SK-N-SH treated with all-trans-retinoic acid at 6 μM for 48 hours (cell line): ENCODE measurements around the gene FGF3.

Experiments
- BACH2 ChIP-seq: fragments of 250-450 bp; sonication (Bioruptor Pico); IDR thresholded peaks from 2 replicates; pipeline ENCODE4 v1.9.0; 2021; ENCODE audit warnings: mild to moderate bottlenecking, borderline replicate concordance
- OSR1 ChIP-seq: fragments of 250-450 bp; sonication (Bioruptor Pico); IDR thresholded peaks from 2 replicates; pipeline ENCODE4 v1.8.0; 2022; ENCODE audit warnings: moderate library complexity, mild to moderate bottlenecking, inconsistent platforms
- ZC3H10 ChIP-seq: fragments of 250-450 bp; sonication (Bioruptor Pico); IDR thresholded peaks from 2 replicates; pipeline ENCODE4 v1.5.1; 2021; ENCODE audit warnings: mild to moderate bottlenecking, moderate library complexity
- ZFP3 ChIP-seq: fragments of 250-450 bp; sonication (Bioruptor Pico); IDR thresholded peaks from 2 replicates; pipeline ENCODE4 v1.5.0; 2020; ENCODE audit warnings: mild to moderate bottlenecking, moderate library complexity
- ZNF565 ChIP-seq: fragments of 450-650 bp; formaldehyde crosslinking; conservative IDR thresholded peaks from 2 replicates; pipeline ENCODE4 v1.5.0; 2020; ENCODE audit warnings: low read depth, mild to moderate bottlenecking, moderate library complexity
- TF ChIP-seq, protein P1 (sequence below): fragments of 250-450 bp; sonication (Bioruptor Pico); IDR thresholded peaks from 2 replicates; pipeline ENCODE4 v1.8.0; 2020; ENCODE audit warnings: mild to moderate bottlenecking, moderate library complexity, borderline replicate concordance
- TF ChIP-seq, protein P2 (sequence below): fragments of 250-450 bp; sonication (Bioruptor Pico); IDR thresholded peaks from 2 replicates; pipeline ENCODE4 v1.5.1; 2020; ENCODE audit warnings: low read depth, mild to moderate bottlenecking, moderate library complexity

DNA sequence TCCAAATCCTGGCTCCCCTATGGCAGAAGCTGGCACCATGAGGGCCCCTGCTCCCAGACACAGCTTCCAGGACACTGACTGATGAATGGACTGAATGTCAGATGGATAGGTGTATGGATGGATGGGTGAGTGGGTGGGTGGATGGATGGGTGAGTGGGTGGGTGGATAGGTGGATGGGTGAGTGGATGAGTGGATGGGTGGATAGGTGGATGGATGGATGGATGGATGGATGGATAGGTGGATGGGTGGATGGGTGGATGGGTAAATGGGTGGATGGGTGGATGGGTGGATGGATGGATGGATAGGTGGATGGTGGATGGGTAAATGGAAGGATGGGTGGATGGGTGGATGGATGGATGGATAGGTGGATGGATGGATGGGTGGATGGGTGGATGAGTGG, 4.3 kb downstream of the FGF3 start:
- TF ChIP-seq BACH2 (CRISPR knock-in tag) (no peak), OSR1 (CRISPR knock-in tag) (no peak), ZFP3 (no peak), ZNF565 (CRISPR knock-in tag) (no peak), ZC3H10 (no peak)
- TF ChIP-seq, protein P1, sequence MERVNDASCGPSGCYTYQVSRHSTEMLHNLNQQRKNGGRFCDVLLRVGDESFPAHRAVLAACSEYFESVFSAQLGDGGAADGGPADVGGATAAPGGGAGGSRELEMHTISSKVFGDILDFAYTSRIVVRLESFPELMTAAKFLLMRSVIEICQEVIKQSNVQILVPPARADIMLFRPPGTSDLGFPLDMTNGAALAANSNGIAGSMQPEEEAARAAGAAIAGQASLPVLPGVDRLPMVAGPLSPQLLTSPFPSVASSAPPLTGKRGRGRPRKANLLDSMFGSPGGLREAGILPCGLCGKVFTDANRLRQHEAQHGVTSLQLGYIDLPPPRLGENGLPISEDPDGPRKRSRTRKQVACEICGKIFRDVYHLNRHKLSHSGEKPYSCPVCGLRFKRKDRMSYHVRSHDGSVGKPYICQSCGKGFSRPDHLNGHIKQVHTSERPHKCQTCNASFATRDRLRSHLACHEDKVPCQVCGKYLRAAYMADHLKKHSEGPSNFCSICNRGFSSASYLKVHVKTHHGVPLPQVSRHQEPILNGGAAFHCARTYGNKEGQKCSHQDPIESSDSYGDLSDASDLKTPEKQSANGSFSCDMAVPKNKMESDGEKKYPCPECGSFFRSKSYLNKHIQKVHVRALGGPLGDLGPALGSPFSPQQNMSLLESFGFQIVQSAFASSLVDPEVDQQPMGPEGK (CRISPR knock-in tag) = no peak
- TF ChIP-seq, protein P2, sequence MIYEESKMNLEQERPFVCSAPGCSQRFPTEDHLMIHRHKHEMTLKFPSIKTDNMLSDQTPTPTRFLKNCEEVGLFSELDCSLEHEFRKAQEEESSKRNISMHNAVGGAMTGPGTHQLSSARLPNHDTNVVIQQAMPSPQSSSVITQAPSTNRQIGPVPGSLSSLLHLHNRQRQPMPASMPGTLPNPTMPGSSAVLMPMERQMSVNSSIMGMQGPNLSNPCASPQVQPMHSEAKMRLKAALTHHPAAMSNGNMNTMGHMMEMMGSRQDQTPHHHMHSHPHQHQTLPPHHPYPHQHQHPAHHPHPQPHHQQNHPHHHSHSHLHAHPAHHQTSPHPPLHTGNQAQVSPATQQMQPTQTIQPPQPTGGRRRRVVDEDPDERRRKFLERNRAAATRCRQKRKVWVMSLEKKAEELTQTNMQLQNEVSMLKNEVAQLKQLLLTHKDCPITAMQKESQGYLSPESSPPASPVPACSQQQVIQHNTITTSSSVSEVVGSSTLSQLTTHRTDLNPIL (CRISPR knock-in tag) = no peak
